Measurements from ENCODE around the gene ACER3. TPM values are rescaled to one million over a fixed set of nuclear protein-coding genes. Genes with fewer than 3 reads are reported as not detected.
"Not testable (repeated sequence)": the region's sequence is repeated elsewhere in the genome, so short reads cannot be mapped to it uniquely, and the experiment has no call there.

ACER3 gene
- total RNA-seq, 1 donor = 18.6 TPM

GRCh38 chr11:77003963-77004362, 143.2 kb downstream of the ACER3 start:
- no peak for TF ChIP-seq CTCF (IDR thresholded peaks at IDR 0.05; ENCODE audit: insufficient read depth, low read depth, low read length)
- no peak for DNase-seq (ENCODE audit: low read depth)
- H3K4me3 ChIP-seq (ENCODE audit: low read depth, low read length) = no peak overlapping the region

GRCh38 chr11:77009533-77010160, 148.9 kb downstream of the ACER3 start:
- DNase-seq (ENCODE audit: low read depth) = no peak
- no peak for TF ChIP-seq CTCF (IDR thresholded peaks at IDR 0.05; ENCODE audit: insufficient read depth, low read depth, low read length)
- no peak overlapping the region for H3K4me3 ChIP-seq (ENCODE audit: low read depth, low read length)

GRCh38 chr11:77014669-77015068, 154.0 kb downstream of the ACER3 start:
- H3K4me3 ChIP-seq (ENCODE audit: low read depth, low read length) = no peak overlapping the region
- TF ChIP-seq CTCF (IDR thresholded peaks at IDR 0.05; ENCODE audit: insufficient read depth, low read depth, low read length) = no peak
- no peak for DNase-seq (ENCODE audit: low read depth)

GRCh38 chr11:77018396-77018924, 157.7 kb downstream of the ACER3 start:
- not testable (repeated sequence) for H3K4me3 ChIP-seq (ENCODE audit: low read depth, low read length); DNase-seq (ENCODE audit: low read depth)

- TF ChIP-seq CTCF (IDR thresholded peaks at IDR 0.05; ENCODE audit: insufficient read depth, low read depth, low read length) = no peak
- H3K4me3 ChIP-seq (ENCODE audit: low read depth, low read length) = no peak overlapping the region
- DNase-seq (ENCODE audit: low read depth) = no peak
Measured at GRCh38 chr11:77019976-77020595, 159.4 kb downstream of the ACER3 start.

- no peak for DNase-seq (ENCODE audit: low read depth)
- no peak overlapping the region for H3K4me3 ChIP-seq (ENCODE audit: low read depth, low read length)
- TF ChIP-seq CTCF (IDR thresholded peaks at IDR 0.05; ENCODE audit: insufficient read depth, low read depth, low read length) = no peak
Measured at GRCh38 chr11:77020734-77021133, 160.0 kb downstream of the ACER3 start.

- no peak overlapping the region for H3K4me3 ChIP-seq (ENCODE audit: low read depth, low read length)
- DNase-seq (ENCODE audit: low read depth) = no peak
- TF ChIP-seq CTCF (IDR thresholded peaks at IDR 0.05; ENCODE audit: insufficient read depth, low read depth, low read length) = no peak
Measured at GRCh38 chr11:77024745-77025144, 164.0 kb downstream of the ACER3 start.
